ENCODE data around the gene CAPN9. TPM values are rescaled to one million over a fixed set of nuclear protein-coding genes. Genes with fewer than 3 reads are reported as not detected.

Gene CAPN9
- total and polyA plus RNA-seq, 2 donors (not counting 3 experiments of a cell fraction or from before 2014, with no cell fraction given) = not detected

DNA sequence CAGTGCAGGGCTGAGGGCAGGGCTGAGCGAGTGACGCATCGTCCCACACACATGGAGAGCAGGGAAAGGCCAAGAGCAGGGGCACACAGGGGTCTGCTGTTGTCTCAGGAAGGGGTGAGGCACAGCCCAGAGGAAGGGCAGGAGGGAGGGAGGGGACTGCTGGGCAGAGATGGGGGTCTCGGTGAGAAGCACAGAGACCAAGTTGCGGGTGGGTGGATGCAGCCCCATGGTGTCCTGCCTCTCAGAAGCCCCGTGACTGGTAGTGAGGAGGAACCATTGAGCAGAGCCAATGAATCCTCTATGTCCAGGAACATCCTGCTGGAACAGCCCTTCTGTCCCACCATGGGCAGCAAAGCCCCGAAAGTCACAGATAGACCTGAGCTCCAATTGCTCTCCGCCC, 103.4 kb downstream of the CAPN9 start:
- H3K79me2 ChIP-seq (ENCODE audit: control insufficient read depth, insufficient read depth, low read length) = no peaks in the 10 kb centered on the region
- BruUV-seq (replicated peaks) = no TSS peak

DNA sequence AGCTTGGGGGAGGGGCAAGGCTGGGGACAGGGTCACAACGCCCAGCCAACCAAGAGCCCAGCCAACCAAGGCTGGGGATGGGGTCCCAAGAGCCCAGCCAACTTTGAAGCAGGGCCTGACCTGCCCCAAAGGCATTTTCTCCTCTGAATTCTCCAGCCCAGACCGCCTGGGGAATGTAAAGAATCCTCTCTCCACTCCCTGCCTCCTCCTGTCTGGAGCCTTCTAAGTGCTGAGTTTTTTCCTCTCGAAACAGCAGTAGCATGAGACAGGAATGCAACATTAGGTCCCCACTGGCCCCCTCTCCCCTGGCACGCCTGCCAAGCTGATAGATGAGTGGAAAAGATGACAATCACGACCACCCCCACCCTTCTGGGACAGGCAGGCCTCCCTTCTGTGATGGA, 104.1 kb downstream of the CAPN9 start:
- FAIRE-seq = no peak
- Histone ChIP-seq H3K4me2 (ENCODE audit: insufficient read depth, low read length) (no peak overlapping the region), H3K9me1 (replicated peaks; ENCODE audit: control insufficient read depth, extremely low read depth, insufficient read depth, low read length) (no peaks in the 10 kb centered on the region), H2AFZ (ENCODE audit: low read depth, low read length) (no peak overlapping the region), H4K20me1 (replicated peaks; ENCODE audit: control insufficient read depth, extremely low read depth, insufficient read depth, low read length) (no peaks in the 10 kb centered on the region), H3K27me3 (ENCODE audit: control insufficient read depth in 2 of 2, insufficient read depth in 2 of 2, low read length in 2 of 2) (no peaks in the 10 kb centered on the region), H3K4me3 (replicated peaks in 1 of 3; ENCODE audit: insufficient read depth in 1 of 3, low read depth in 1 of 3, low read length in 3 of 3) (no peak overlapping the region), H3K27ac (ENCODE audit: insufficient read depth, low read depth, low read length) (no peak overlapping the region), H3K36me3 (ENCODE audit: control insufficient read depth in 2 of 2, extremely low read depth in 1 of 2, insufficient read depth in 2 of 2, low read length in 2 of 2) (peaks cover 0 to 3% of the 10 kb centered on the region in 2 experiments), H3K79me2 (ENCODE audit: control insufficient read depth, insufficient read depth, low read length) (no peaks in the 10 kb centered on the region), H3K9ac (replicated peaks; ENCODE audit: extremely low read depth, insufficient read depth, low read length) (no peak overlapping the region), H3K4me1 (ENCODE audit: control insufficient read depth, extremely low read depth, insufficient read depth, low read length) (peaks cover 22% of the 10 kb centered on the region), H3K9me3 (replicated peaks; ENCODE audit: control insufficient read depth, insufficient read depth, low read length) (no peaks in the 10 kb centered on the region)
- intact Hi-C loops (cut with micrococcal nuclease) = no loop called here
- ChIA-PET CTCF (no interaction called here), POLR2A (interaction anchor here (1.3 kb wide), 1 partner anchor 17 kb away, joined by 6 read pairs; the partner anchor contains the start of gene C1orf198)
- TF ChIP-seq GATA2 (IDR thresholded peaks at IDR 0.05; ENCODE audit: insufficient read depth, insufficient read length, low read depth, low read length) = no peak
- TF ChIP-seq POLR2A (IDR thresholded peaks at IDR 0.05; ENCODE audit: low read depth, low read length) = no peak
- TF ChIP-seq, protein P1, sequence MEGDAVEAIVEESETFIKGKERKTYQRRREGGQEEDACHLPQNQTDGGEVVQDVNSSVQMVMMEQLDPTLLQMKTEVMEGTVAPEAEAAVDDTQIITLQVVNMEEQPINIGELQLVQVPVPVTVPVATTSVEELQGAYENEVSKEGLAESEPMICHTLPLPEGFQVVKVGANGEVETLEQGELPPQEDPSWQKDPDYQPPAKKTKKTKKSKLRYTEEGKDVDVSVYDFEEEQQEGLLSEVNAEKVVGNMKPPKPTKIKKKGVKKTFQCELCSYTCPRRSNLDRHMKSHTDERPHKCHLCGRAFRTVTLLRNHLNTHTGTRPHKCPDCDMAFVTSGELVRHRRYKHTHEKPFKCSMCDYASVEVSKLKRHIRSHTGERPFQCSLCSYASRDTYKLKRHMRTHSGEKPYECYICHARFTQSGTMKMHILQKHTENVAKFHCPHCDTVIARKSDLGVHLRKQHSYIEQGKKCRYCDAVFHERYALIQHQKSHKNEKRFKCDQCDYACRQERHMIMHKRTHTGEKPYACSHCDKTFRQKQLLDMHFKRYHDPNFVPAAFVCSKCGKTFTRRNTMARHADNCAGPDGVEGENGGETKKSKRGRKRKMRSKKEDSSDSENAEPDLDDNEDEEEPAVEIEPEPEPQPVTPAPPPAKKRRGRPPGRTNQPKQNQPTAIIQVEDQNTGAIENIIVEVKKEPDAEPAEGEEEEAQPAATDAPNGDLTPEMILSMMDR (IDR thresholded peaks at IDR 0.05; ENCODE audit: extremely low read depth in 1 of 2, insufficient read depth in 1 of 2, low read depth in 1 of 2, low read length in 2 of 2) = no peak
- no peak for TF ChIP-seq EZH2 (IDR thresholded peaks at IDR 0.05; ENCODE audit: borderline replicate concordance, low read depth, low read length, severe bottlenecking)
- TF ChIP-seq MYC (IDR thresholded peaks at IDR 0.05; ENCODE audit: low read depth, low read length) = no peak
- TF ChIP-seq POLR2AphosphoS5 (IDR thresholded peaks at IDR 0.05; ENCODE audit: insufficient read depth, low read depth, low read length) = no peak
- no peak for TF ChIP-seq MAX (IDR thresholded peaks at IDR 0.05; ENCODE audit: insufficient read depth, insufficient read length)
- no peak for TF ChIP-seq JUN (IDR thresholded peaks at IDR 0.05; ENCODE audit: borderline replicate concordance, insufficient read depth, insufficient read length, low read depth)
- no peak for TF ChIP-seq FOS (IDR thresholded peaks at IDR 0.05; ENCODE audit: borderline replicate concordance, insufficient read depth, low read length)
- dilution Hi-C loops (cut with MboI; ENCODE audit: extremely low pct_ligation_motif_present, low sequenced_read_pairs) = no loop called here
- no peak for DNase-seq (ENCODE audit: low read depth, low spot score)
- BruUV-seq (replicated peaks) = no TSS peak

More for the DNA sequence above, 103.4 kb downstream of the CAPN9 start:
- H3K4me1 ChIP-seq (ENCODE audit: control insufficient read depth, extremely low read depth, insufficient read depth, low read length) = peaks cover 22% of the 10 kb centered on the region
- no peaks in the 10 kb centered on the region for H4K20me1 ChIP-seq (replicated peaks; ENCODE audit: control insufficient read depth, extremely low read depth, insufficient read depth, low read length)
- no peak overlapping the region for H2AFZ ChIP-seq (ENCODE audit: low read depth, low read length)
- dilution Hi-C loops (cut with MboI; ENCODE audit: extremely low pct_ligation_motif_present, low sequenced_read_pairs) (no loop called here), intact Hi-C loops (cut with micrococcal nuclease) (no loop called here)
- FAIRE-seq (no peak), DNase-seq (ENCODE audit: low read depth, low spot score) (no peak)
- H3K9ac ChIP-seq (replicated peaks; ENCODE audit: extremely low read depth, insufficient read depth, low read length) = no peak overlapping the region
- H3K27me3 ChIP-seq (ENCODE audit: control insufficient read depth in 2 of 2, insufficient read depth in 2 of 2, low read length in 2 of 2) = no peaks in the 10 kb centered on the region
- H3K9me3 ChIP-seq (replicated peaks; ENCODE audit: control insufficient read depth, insufficient read depth, low read length) = no peaks in the 10 kb centered on the region
- peaks cover 0 to 3% of the 10 kb centered on the region in 2 experiments for H3K36me3 ChIP-seq (ENCODE audit: control insufficient read depth in 2 of 2, extremely low read depth in 1 of 2, insufficient read depth in 2 of 2, low read length in 2 of 2)
- peak overlapping the region; percentile 78 for H3K27ac ChIP-seq (ENCODE audit: insufficient read depth, low read depth, low read length)
- no peaks in the 10 kb centered on the region for H3K9me1 ChIP-seq (replicated peaks; ENCODE audit: control insufficient read depth, extremely low read depth, insufficient read depth, low read length)
- H3K4me2 ChIP-seq (ENCODE audit: insufficient read depth, low read length) = no peak overlapping the region
- TF ChIP-seq JUN (IDR thresholded peaks at IDR 0.05; ENCODE audit: borderline replicate concordance, insufficient read depth, insufficient read length, low read depth) (no peak), MAX (IDR thresholded peaks at IDR 0.05; ENCODE audit: insufficient read depth, insufficient read length) (no peak), MYC (IDR thresholded peaks at IDR 0.05; ENCODE audit: low read depth, low read length) (no peak)
- CTCF ChIA-PET = interaction anchor here (1.0 kb wide), 1 partner anchor 11 kb away, joined by 4 read pairs; no protein-coding TSS in a partner anchor
- POLR2A ChIA-PET = no interaction called here
- no peak overlapping the region for H3K4me3 ChIP-seq (replicated peaks in 1 of 3; ENCODE audit: insufficient read depth in 1 of 3, low read depth in 1 of 3, low read length in 3 of 3)
